GM21423 (cell line): ENCODE measurements around the gene TYMP.

ENCODE experiments used
- ATAC-seq: cut with Tn5 transposase; IDR thresholded peaks from one replicate; pipeline ENCODE4 v1.9.1; 2021; ENCODE audit warnings: mild to moderate bottlenecking, moderate library complexity; ENCODE audit not compliant: unreplicated experiment

The TYMP gene

GRCh38 chr22:50563413-50564160, 33.8 kb upstream of the TYMP start:
- no peak for ATAC-seq

GRCh38 chr22:50562523-50563412, 33.0 kb upstream of the TYMP start, which contains the start of gene SYCE3:
Gene SYCE3, minus strand, starts transcription at chr22:50562919. Its CDS starts 6,514 bp downstream, at chr22:50556405.
- ATAC-seq, result peak; percentile 90

- no peak for ATAC-seq
Observed at GRCh38 chr22:50561401-50562358, 31.9 kb upstream of the TYMP start.

- no peak for ATAC-seq
Observed at GRCh38 chr22:50560034-50560433, 30.2 kb upstream of the TYMP start.

- ATAC-seq, result no peak
Observed at GRCh38 chr22:50556703-50557102, 26.9 kb upstream of the TYMP start.

- ATAC-seq, result no peak
Observed at GRCh38 chr22:50553310-50553709, 23.5 kb upstream of the TYMP start.

GRCh38 chr22:50551160-50551752, 21.4 kb upstream of the TYMP start:
- no peak for ATAC-seq

- no peak for ATAC-seq
Observed at GRCh38 chr22:50550395-50550794, 20.6 kb upstream of the TYMP start.

GRCh38 chr22:50548921-50549790, 19.3 kb upstream of the TYMP start:
- no peak for ATAC-seq

- no peak for ATAC-seq
Observed at GRCh38 chr22:50548040-50548920, 18.5 kb upstream of the TYMP start.

- ATAC-seq, result no peak
Observed at GRCh38 chr22:50547263-50547985, 17.6 kb upstream of the TYMP start.

GRCh38 chr22:50546326-50547262, 16.8 kb upstream of the TYMP start:
- no peak for ATAC-seq

GRCh38 chr22:50545522-50546325, 15.9 kb upstream of the TYMP start, which contains the start of gene KLHDC7B:
Gene KLHDC7B, plus strand, starts transcription at chr22:50545899. Its CDS starts 345 bp downstream, at chr22:50546244.
- ATAC-seq, result no peak

- ATAC-seq, result no peak
Observed at GRCh38 chr22:50544746-50545253, 15.0 kb upstream of the TYMP start.

GRCh38 chr22:50544078-50544745, 14.4 kb upstream of the TYMP start:
- ATAC-seq, result no peak
